ENCODE results near the gene WDR43. TPM values are rescaled to one million over a fixed set of nuclear protein-coding genes. Genes with fewer than 3 reads are reported as not detected.

The WDR43 gene
- polyA plus RNA-seq, 1 donor from 2014 or later: 24.4 TPM

DNA sequence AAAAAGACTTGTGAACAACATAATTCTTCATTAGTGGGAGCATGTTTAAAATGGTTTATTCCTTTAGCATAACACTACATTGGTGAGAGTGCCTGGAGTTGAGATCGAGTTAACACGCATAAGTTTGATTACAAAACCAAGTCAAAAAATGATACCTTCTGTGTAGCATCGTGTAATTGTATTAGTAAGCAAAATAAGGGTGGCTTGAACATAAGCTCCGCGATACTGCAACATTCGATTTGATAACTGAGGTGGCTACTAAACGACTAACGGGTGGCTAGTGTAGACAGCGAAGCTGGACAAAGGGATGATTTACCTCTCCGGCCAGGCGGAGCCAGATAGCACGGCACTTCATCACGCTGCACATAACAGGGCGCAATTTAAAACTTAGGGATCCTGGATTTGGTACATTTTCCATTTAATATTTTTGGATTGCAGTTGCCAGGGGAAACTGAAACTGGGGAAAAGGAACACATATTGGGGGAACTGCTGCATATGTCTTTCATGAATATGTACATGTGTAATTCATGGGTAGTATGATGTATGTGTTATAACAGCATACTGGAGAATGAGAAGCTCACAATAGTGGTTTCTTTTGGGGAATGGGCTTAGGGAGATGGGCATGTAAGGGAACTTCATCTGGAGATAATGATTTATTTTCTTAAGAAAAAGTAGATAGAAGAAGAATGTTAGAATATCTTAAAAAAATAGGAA lies 50.2 kb downstream of the WDR43 start:
- H3K4me3 ChIP-seq (ENCODE audit: low read length): no peak overlapping the region
- no peak overlapping the region for H2AFZ ChIP-seq (ENCODE audit: low read depth, low read length)
- H3F3A ChIP-seq (ENCODE audit: insufficient read depth, low read length, poor library complexity, severe bottlenecking): no peaks in the 10 kb centered on the region
- H3K79me2 ChIP-seq (replicated peaks; ENCODE audit: insufficient read depth, low read length): no peaks in the 10 kb centered on the region
- no peak overlapping the region for H3K27ac ChIP-seq (ENCODE audit: low read length)
- H3K9ac ChIP-seq (ENCODE audit: low read length): no peak overlapping the region
- peaks cover 18% of the 10 kb centered on the region for H3K36me3 ChIP-seq (ENCODE audit: insufficient read depth, low read length)
- peaks cover 2% of the 10 kb centered on the region for H3K9me3 ChIP-seq (ENCODE audit: low read length)
- H3K9me2 ChIP-seq (ENCODE audit: insufficient read depth, low read length): no peaks in the 10 kb centered on the region
- no peaks in the 10 kb centered on the region for H4K20me1 ChIP-seq (ENCODE audit: insufficient read depth)
- no peak overlapping the region for H3K4me2 ChIP-seq (ENCODE audit: low read length)
- TF ChIP-seq SMC3 (conservative IDR thresholded peaks at IDR 0.05; ENCODE audit: poor library complexity): no peak
- no peak for TF ChIP-seq EZH2 (IDR thresholded peaks at IDR 0.05; ENCODE audit: borderline replicate concordance, insufficient read depth, low read length, poor library complexity, severe bottlenecking)
- no peak for TF ChIP-seq POLR2AphosphoS5 (IDR thresholded peaks at IDR 0.05)
- no peak for TF ChIP-seq EP300 (conservative IDR thresholded peaks at IDR 0.05; ENCODE audit: poor library complexity, severe bottlenecking)
- TF ChIP-seq, protein P1, sequence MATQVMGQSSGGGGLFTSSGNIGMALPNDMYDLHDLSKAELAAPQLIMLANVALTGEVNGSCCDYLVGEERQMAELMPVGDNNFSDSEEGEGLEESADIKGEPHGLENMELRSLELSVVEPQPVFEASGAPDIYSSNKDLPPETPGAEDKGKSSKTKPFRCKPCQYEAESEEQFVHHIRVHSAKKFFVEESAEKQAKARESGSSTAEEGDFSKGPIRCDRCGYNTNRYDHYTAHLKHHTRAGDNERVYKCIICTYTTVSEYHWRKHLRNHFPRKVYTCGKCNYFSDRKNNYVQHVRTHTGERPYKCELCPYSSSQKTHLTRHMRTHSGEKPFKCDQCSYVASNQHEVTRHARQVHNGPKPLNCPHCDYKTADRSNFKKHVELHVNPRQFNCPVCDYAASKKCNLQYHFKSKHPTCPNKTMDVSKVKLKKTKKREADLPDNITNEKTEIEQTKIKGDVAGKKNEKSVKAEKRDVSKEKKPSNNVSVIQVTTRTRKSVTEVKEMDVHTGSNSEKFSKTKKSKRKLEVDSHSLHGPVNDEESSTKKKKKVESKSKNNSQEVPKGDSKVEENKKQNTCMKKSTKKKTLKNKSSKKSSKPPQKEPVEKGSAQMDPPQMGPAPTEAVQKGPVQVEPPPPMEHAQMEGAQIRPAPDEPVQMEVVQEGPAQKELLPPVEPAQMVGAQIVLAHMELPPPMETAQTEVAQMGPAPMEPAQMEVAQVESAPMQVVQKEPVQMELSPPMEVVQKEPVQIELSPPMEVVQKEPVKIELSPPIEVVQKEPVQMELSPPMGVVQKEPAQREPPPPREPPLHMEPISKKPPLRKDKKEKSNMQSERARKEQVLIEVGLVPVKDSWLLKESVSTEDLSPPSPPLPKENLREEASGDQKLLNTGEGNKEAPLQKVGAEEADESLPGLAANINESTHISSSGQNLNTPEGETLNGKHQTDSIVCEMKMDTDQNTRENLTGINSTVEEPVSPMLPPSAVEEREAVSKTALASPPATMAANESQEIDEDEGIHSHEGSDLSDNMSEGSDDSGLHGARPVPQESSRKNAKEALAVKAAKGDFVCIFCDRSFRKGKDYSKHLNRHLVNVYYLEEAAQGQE (IDR thresholded peaks at IDR 0.05; ENCODE audit: borderline replicate concordance): no peak
- TF ChIP-seq, protein P2, sequence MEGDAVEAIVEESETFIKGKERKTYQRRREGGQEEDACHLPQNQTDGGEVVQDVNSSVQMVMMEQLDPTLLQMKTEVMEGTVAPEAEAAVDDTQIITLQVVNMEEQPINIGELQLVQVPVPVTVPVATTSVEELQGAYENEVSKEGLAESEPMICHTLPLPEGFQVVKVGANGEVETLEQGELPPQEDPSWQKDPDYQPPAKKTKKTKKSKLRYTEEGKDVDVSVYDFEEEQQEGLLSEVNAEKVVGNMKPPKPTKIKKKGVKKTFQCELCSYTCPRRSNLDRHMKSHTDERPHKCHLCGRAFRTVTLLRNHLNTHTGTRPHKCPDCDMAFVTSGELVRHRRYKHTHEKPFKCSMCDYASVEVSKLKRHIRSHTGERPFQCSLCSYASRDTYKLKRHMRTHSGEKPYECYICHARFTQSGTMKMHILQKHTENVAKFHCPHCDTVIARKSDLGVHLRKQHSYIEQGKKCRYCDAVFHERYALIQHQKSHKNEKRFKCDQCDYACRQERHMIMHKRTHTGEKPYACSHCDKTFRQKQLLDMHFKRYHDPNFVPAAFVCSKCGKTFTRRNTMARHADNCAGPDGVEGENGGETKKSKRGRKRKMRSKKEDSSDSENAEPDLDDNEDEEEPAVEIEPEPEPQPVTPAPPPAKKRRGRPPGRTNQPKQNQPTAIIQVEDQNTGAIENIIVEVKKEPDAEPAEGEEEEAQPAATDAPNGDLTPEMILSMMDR (IDR thresholded peaks at IDR 0.05; ENCODE audit: poor library complexity, severe bottlenecking): no peak
- TF ChIP-seq MXI1 (conservative IDR thresholded peaks at IDR 0.05; ENCODE audit: poor library complexity, severe bottlenecking): no peak
- TF ChIP-seq RAD21 (conservative IDR thresholded peaks at IDR 0.05): no peak
- TF ChIP-seq TAF1 (IDR thresholded peaks at IDR 0.05; ENCODE audit: low read depth): no peak
- no peaks in the 10 kb centered on the region for H3K27me3 ChIP-seq (ENCODE audit: insufficient read depth, low read depth, low read length)

DNA sequence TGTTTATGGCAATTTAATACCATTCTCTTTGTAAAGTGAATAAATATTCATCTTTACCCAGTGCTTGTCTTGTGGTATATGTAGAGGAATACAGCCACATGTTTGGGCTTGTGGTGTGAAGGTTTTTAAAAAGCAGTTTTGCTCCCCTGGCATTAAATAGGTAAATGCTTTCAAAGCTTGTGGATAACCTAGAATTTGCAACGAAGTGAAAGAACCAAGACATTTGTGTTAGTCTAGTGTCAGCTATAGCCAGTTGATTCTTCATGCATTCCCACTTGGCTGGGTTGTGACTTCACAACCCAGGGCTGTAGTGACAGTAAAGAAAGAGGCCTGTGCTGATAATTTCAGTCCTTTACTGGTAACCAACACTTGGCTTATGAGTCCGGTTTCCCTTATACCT lies 53.7 kb downstream of the WDR43 start:
- no peaks in the 10 kb centered on the region for H3K79me2 ChIP-seq (replicated peaks; ENCODE audit: insufficient read depth, low read length)
- H3K9ac ChIP-seq (ENCODE audit: low read length): no peak overlapping the region
- H3K27me3 ChIP-seq (ENCODE audit: insufficient read depth, low read depth, low read length): no peaks in the 10 kb centered on the region
- peaks cover 13% of the 10 kb centered on the region for H3K36me3 ChIP-seq (ENCODE audit: insufficient read depth, low read length)
- TF ChIP-seq, protein P2 (IDR thresholded peaks at IDR 0.05; ENCODE audit: poor library complexity, severe bottlenecking): no peak
- TF ChIP-seq SMC3 (conservative IDR thresholded peaks at IDR 0.05; ENCODE audit: poor library complexity): no peak
- TF ChIP-seq, protein P1 (IDR thresholded peaks at IDR 0.05; ENCODE audit: borderline replicate concordance): no peak
- no peaks in the 10 kb centered on the region for H4K20me1 ChIP-seq (ENCODE audit: insufficient read depth)
- H2AFZ ChIP-seq (ENCODE audit: low read depth, low read length): no peak overlapping the region
- H3K9me3 ChIP-seq (ENCODE audit: low read length): peaks cover 8% of the 10 kb centered on the region
- H3K4me3 ChIP-seq (ENCODE audit: low read length): no peak overlapping the region
- no peak overlapping the region for H3K4me2 ChIP-seq (ENCODE audit: low read length)
- no peak overlapping the region for H3K27ac ChIP-seq (ENCODE audit: low read length)
- no peaks in the 10 kb centered on the region for H3K9me2 ChIP-seq (ENCODE audit: insufficient read depth, low read length)
- no peaks in the 10 kb centered on the region for H3F3A ChIP-seq (ENCODE audit: insufficient read depth, low read length, poor library complexity, severe bottlenecking)
